T-helper 22 cell (primary cell): Measurements from ENCODE around the gene BPGM.

Experiments used
- DNase-seq: peaks from one replicate; pipeline ENCODE4 v3.0.0-alpha.2; 2020; ENCODE audit warnings: low read depth

The BPGM gene

GRCh38 chr7:134720091-134720935 is 73.7 kb downstream of the BPGM start:
- DNase-seq, result no peak

- no peak for DNase-seq
These were observed 74.5 kb downstream of the BPGM start for GRCh38 chr7:134721171-134721570.

DNA sequence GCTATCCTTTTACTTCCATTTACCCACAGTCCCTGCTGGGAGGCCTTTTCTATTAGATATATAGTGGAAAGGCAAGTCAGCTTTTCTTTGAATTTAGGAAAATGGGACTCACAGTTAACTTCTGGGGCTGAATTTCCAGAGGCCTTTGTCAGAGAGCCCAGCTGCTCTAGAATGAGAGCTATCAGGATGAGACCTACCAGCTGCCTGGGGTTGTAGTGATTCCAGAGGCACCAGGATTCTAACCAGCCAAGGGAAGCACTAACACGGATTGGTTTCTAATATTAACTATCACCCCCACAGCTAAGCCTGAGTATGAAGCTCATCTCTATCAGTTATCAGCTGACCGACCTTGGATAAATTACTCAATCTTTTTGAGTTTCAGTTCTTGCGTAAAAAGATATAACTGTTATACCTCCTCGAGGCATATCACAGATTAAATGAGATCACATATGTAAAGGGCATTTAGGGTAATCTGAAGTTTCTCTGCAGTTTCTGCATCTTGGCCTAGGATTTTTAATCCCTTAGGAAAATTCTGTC is 76.2 kb downstream of the BPGM start:
- DNase-seq, result no peak

DNA sequence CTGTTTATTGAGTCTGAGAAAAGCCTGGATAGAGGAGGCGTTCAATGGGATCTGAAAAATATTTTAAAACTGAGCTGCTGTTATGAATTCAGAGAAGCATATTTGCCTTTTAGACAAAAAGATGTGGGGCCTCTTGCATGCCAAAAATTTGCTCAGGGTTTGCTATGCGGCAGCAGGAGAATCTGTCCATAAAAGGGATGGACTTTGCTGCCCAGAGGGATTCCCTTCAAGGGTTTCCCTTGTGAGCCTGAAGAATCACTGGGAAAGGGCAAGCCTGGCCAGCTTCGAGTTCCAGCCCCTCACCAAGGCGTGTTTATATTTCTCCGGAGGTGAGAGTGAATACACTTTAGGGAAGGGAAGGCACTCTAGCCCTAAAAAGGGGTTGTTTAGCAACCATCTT is 77.2 kb downstream of the BPGM start:
- no peak for DNase-seq

- DNase-seq, result no peak
These were observed 78.0 kb downstream of the BPGM start for GRCh38 chr7:134724606-134725005.

DNA sequence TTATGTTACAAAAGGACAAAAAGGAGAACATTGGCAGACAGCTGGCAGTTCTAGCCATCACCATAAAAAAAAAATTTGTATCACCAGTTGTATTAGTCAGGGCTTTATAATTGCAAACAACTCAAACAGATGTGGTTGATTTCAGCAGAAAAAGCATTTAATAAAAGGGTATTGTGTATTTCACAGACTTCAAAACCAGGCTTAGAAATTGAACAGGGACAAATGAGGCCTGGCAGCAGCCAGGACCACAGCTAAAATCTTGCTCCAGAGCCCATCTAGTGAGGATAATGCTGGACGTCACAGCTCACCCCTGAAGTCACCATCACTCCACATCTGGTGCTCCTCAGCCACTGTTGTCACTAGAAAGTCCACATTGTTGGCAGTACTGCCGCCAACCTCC is 79.9 kb downstream of the BPGM start:
- DNase-seq, result no peak

- no peak for DNase-seq
These were observed 81.1 kb downstream of the BPGM start for GRCh38 chr7:134727711-134728110.
